Measurements from ENCODE around the gene HM13. TPM values are rescaled to one million over a fixed set of nuclear protein-coding genes. Genes with fewer than 3 reads are reported as not detected.
"Not testable (repeated sequence)": the region's sequence is repeated elsewhere in the genome, so short reads cannot be mapped to it uniquely, and the experiment has no call there.

HM13 gene
- total and polyA plus RNA-seq, 8 donors: 98.9 to 282 (median 114) TPM

DNA sequence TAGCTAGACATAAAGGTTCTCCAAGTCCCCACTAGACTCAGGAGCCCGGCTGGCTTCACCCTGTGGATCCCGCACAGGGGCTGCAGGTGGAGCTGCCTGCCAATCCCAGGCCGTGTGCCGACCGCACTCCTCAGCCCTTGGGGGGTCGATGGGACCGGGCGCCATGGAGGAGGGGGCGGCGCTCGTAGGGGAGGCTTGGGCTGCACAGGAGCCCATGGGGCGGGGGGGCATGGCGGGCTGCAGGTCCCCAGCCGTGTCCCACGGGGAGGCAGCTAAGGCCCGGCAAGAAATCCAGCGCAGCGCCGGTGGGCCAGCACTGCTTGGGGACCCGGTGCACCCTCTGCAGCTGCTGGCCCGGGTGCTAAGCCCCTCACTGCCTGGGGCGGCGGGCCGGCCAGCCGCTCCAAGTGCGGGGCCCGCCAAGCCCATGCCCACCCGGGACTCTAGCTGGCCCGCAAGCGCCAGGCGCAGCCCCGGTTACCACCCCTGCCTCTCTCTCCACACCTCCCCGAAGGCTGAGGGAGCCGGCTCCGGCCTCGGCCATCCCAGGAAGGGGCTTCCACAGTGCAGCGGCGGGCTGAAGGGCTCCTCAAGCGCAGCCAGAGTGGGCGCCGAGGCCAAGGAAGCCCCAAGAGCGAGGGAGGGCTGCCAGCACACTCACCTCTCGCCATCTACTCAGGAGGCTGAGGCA lies 64.4 kb downstream of the HM13 start:
- no peaks in the 10 kb centered on the region for H3K36me3 ChIP-seq
- H3K4me1 ChIP-seq: peaks cover 5 to 8% of the 10 kb centered on the region in 2 donors
- no peak overlapping the region for H3K27ac ChIP-seq
- DNase-seq: no peak
- TF ChIP-seq, protein P1, sequence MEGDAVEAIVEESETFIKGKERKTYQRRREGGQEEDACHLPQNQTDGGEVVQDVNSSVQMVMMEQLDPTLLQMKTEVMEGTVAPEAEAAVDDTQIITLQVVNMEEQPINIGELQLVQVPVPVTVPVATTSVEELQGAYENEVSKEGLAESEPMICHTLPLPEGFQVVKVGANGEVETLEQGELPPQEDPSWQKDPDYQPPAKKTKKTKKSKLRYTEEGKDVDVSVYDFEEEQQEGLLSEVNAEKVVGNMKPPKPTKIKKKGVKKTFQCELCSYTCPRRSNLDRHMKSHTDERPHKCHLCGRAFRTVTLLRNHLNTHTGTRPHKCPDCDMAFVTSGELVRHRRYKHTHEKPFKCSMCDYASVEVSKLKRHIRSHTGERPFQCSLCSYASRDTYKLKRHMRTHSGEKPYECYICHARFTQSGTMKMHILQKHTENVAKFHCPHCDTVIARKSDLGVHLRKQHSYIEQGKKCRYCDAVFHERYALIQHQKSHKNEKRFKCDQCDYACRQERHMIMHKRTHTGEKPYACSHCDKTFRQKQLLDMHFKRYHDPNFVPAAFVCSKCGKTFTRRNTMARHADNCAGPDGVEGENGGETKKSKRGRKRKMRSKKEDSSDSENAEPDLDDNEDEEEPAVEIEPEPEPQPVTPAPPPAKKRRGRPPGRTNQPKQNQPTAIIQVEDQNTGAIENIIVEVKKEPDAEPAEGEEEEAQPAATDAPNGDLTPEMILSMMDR (IDR thresholded peaks at IDR 0.05): no peak
- no peak overlapping the region for H3K4me3 ChIP-seq
- H3K9me3 ChIP-seq: no peaks in the 10 kb centered on the region
- H3K27me3 ChIP-seq: no peaks in the 10 kb centered on the region
- no peak for ATAC-seq
- intact Hi-C loops (cut with DNase I): no loop called here

DNA sequence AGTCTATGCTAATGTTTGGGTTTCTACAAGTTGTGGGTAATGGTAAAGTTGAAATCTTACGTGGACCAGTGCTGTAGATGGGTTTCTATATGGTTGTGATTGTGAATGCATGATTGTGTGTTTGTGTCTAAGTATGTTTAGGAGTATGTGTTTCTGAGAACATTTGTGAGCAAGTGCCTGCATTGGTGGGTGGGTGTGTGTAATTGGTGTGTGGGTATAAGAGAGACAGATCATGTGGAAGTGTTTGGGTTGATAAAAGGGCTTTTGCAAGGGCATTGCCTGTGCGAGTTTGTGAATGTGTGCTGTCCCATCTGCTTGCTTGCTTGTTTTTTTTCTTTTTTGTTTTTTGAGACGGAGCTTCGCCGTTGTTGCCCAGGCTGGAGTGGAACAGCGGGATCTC lies 65.0 kb downstream of the HM13 start:
- H3K4me3 ChIP-seq: no peak overlapping the region
- no peak for ATAC-seq
- H3K27ac ChIP-seq: no peak overlapping the region
- H3K9me3 ChIP-seq: no peaks in the 10 kb centered on the region
- no peaks in the 10 kb centered on the region for H3K27me3 ChIP-seq
- peaks cover 0 to 1% of the 10 kb centered on the region in 2 donors for H3K4me1 ChIP-seq
- no peaks in the 10 kb centered on the region for H3K36me3 ChIP-seq
- intact Hi-C loops (cut with DNase I): no loop called here
- DNase-seq: no peak
- TF ChIP-seq, protein P1 (IDR thresholded peaks at IDR 0.05): no peak

DNA sequence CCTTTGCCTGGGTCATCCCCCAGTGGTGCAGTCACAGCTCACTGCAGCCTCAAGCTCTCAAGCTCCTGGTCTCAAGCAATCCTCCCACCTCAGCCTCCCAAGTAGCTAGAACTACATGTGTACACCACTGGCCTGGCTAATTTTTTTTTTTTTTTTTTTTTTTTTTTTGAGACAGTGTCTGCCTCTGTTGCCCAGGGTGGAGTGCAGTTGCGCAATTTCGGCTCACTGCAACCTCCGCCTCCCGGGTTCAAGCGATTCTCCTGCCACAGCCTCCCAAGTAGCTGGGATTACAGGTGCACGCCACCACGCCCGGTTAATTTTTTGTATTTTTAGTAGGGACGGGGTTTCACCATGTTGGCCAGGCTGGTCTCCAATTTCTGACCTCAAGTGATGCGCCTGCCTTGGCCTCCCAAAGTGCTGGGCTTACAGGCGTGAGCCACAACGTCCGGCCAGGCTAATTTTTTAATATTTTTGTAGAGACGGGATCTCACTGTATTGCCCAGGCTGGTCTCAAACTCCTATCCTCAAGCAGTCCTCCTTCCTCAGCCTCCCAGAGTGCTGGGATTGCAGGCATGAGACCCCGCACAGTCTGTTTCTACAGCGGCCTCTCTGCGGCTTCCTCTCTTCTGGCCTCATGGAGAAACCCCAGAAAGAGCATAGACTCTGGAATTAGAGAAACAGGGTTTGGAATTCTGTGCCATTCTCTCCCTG lies 65.9 kb downstream of the HM13 start:
- H3K27ac ChIP-seq; DNase-seq; intact Hi-C loops (cut with DNase I); H3K9me3 ChIP-seq; H3K4me1 ChIP-seq; H3K4me3 ChIP-seq; H3K27me3 ChIP-seq; ATAC-seq; H3K36me3 ChIP-seq: not testable (repeated sequence)

DNA sequence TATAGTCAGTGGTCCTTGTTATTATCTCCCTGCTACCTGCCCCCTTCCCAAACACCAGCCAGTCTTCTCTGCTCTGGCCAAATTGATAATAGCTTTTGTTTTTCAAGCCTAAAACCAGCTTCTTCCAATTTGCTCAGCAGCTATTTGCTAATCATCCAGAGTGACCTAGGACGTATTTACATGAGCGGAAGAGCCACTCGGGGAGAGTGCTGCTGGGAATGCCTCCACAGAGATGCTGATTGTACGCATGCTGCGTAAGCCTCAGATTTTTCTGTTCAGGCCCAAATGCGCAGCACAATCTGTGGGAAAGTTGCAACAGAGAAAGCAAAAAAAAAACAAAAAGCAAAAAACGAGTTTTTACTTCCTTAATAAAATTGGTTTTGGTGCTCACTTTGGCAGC lies 66.5 kb downstream of the HM13 start:
- intact Hi-C loops (cut with DNase I): no loop called here
- TF ChIP-seq, protein P1 (IDR thresholded peaks at IDR 0.05): no peak
- Histone ChIP-seq H3K4me1 (no peaks in the 10 kb centered on the region), H3K27ac (no peak overlapping the region), H3K27me3 (no peaks in the 10 kb centered on the region), H3K9me3 (no peaks in the 10 kb centered on the region), H3K36me3 (no peaks in the 10 kb centered on the region), H3K4me3 (no peak overlapping the region)
- DNase-seq: no peak
- peak; percentile 49 for ATAC-seq

DNA sequence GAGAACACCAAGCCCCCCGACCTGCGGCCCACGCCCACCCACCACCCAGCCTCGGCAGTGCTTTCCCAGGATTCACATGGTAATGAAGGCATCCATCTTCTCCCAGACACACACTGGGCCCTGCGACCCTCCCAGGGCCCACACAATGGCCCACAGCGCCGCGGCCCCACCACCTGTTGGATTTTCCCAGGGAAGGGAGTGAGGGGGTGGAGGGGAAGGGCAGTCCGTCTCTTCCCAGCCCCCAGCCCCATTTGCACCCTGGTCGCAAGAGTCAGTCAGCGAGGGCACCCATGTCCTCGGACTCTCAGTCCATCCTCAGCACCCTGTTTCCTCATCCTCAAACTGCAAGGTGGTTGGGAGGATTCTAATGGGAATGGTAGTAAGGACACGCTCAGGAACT lies 67.1 kb downstream of the HM13 start:
- intact Hi-C loops (cut with DNase I): no loop called here
- DNase-seq (no peak), ATAC-seq (no peak)
- Histone ChIP-seq H3K4me3 (no peak overlapping the region), H3K27ac (no peak overlapping the region), H3K9me3 (no peaks in the 10 kb centered on the region), H3K4me1 (no peaks in the 10 kb centered on the region), H3K27me3 (no peaks in the 10 kb centered on the region), H3K36me3 (no peaks in the 10 kb centered on the region)
- TF ChIP-seq, protein P1 (IDR thresholded peaks at IDR 0.05): no peak

Data from left lung (tissue), 10 donors.